B cell (primary cell): Measurements from ENCODE around the gene METRNL. TPM values are rescaled to one million over a fixed set of nuclear protein-coding genes. Genes with fewer than 3 reads are reported as not detected.

Experiments
- ATAC-seq: fragments of 200-7000 bp; cut with Tn5 transposase; one replicate; pipeline ENCODE4 v1.10.0; 2021; ENCODE audit warnings: low read depth, mild to moderate bottlenecking, moderate number of reproducible peaks, moderate library complexity
- CTCF ChIA-PET: fragments of 350-600 bp; sonication (Branson Sonifier 250); formaldehyde crosslinking; loops from one replicate; lab custom pipeline; 2021; ENCODE audit warnings: antibody characterized with exemption, inconsistent platforms; lab: Charles Lee
- POLR2A ChIA-PET: fragments of 350-600 bp; sonication (Branson Sonifier 250); formaldehyde crosslinking; loops from one replicate; lab custom pipeline; 2021; ENCODE audit warnings: antibody characterized with exemption; lab: Charles Lee
- DNase-seq: peaks from one replicate; pipeline ENCODE4 v3.0.0; 2013
- H2AFZ ChIP-seq: 2 replicates; pipeline ENCODE4 v1.6.1; 2012; ENCODE audit warnings: mild to moderate bottlenecking, low read depth, low read length; ENCODE audit not compliant: insufficient read depth, poor library complexity, severe bottlenecking
- H3K27ac ChIP-seq, 2 donors: 1 replicate in 1 of 2; 2 replicates in 1 of 2; pipeline ENCODE4 v1.5.1; 2012 to 2013; ENCODE audit warnings: low read length in 2 of 2, mild to moderate bottlenecking in 2 of 2, moderate library complexity in 1 of 2
- H3K27me3 ChIP-seq, 4 experiments: fragments of 200-600 bp in 1 of 4; sonication (generic) in 1 of 4; replicated peaks in 1 of 4; 1 replicate in 2 of 4; 2 replicates in 2 of 4; pipeline versions ENCODE4 v1.6.1 to v1.7.0; 2013 to 2016; ENCODE audit warnings: low read length in 3 of 4, mild to moderate bottlenecking in 2 of 4, mixed read lengths in 1 of 4, moderate library complexity in 1 of 4; ENCODE audit not compliant: insufficient read depth in 4 of 4, control insufficient read depth in 3 of 4; ENCODE audit errors: control extremely low read depth in 1 of 4
- H3K36me3 ChIP-seq, 2 experiments: replicated peaks in 1 of 2; 1 replicate in 1 of 2; 2 replicates in 1 of 2; pipeline versions ENCODE4 v1.6.1 to v1.7.1; 2013; ENCODE audit warnings: low read length in 1 of 2; ENCODE audit not compliant: insufficient read depth in 2 of 2, control insufficient read depth in 1 of 2; ENCODE audit errors: control extremely low read depth in 1 of 2, extremely low read depth in 1 of 2
- H3K4me1 ChIP-seq, 2 donors: fragments of 200-600 bp in 1 of 2; sonication (generic) in 1 of 2; 1 replicate in 1 of 2; 2 replicates in 1 of 2; pipeline versions ENCODE4 v1.5.1 to v1.6.1; 2013 to 2017; ENCODE audit warnings: low read length in 2 of 2; ENCODE audit not compliant: control insufficient read depth in 2 of 2, insufficient read depth in 2 of 2
- H3K4me2 ChIP-seq: replicated peaks from 2 replicates; pipeline ENCODE3; 2012; ENCODE audit warnings: mild to moderate bottlenecking, low read depth, low read length; ENCODE audit not compliant: poor library complexity, severe bottlenecking
- H3K4me3 ChIP-seq, 5 experiments: fragments of 200-600 bp in 1 of 5; sonication (generic) in 1 of 5; 1 replicate in 3 of 5; 2 replicates in 2 of 5; pipeline versions ENCODE4 v1.5.1 to v1.7.0; 2011 to 2016; ENCODE audit warnings: low read length in 4 of 5, mild to moderate bottlenecking in 4 of 5, low read depth in 2 of 5, control low read depth in 1 of 5, moderate library complexity in 1 of 5; ENCODE audit not compliant: insufficient read depth in 1 of 5; ENCODE audit errors: control extremely low read depth in 1 of 5, extremely low read depth in 1 of 5
- H3K79me2 ChIP-seq: fragments of 200-600 bp; sonication (generic); one replicate; pipeline ENCODE4 v1.6.0; 2016; ENCODE audit warnings: low read length; ENCODE audit not compliant: control insufficient read depth, insufficient read depth
- H3K9ac ChIP-seq: fragments of 200-600 bp; sonication (generic); 2 replicates; pipeline ENCODE4 v1.6.1; 2017; ENCODE audit warnings: mild to moderate bottlenecking, low read length, moderate library complexity
- H3K9me3 ChIP-seq, 3 donors: one replicate each; pipeline versions ENCODE4 v1.6.1 to v1.7.1; 2013; ENCODE audit warnings: low read length in 2 of 3; ENCODE audit not compliant: control insufficient read depth in 2 of 3, insufficient read depth in 1 of 3; ENCODE audit errors: control extremely low read depth in 1 of 3
- H4K20me1 ChIP-seq: 2 replicates; pipeline ENCODE4 v1.6.0; 2012; ENCODE audit warnings: mild to moderate bottlenecking, low read length; ENCODE audit not compliant: insufficient read depth, control insufficient read depth, poor library complexity, severe bottlenecking
- H3K27ac Mint-ChIP-seq: one replicate; pipeline ENCODE4 v1.8.0; 2021; ENCODE audit warnings: mixed read lengths
- H3K27me3 Mint-ChIP-seq: one replicate; pipeline ENCODE4 v1.8.0; 2021; ENCODE audit warnings: mixed read lengths
- H3K4me1 Mint-ChIP-seq: one replicate; pipeline ENCODE4 v1.8.0; 2021; ENCODE audit warnings: mixed read lengths
- H3K4me3 Mint-ChIP-seq: one replicate; pipeline ENCODE4 v1.8.0; 2021; ENCODE audit warnings: mixed read lengths
- H3K9me3 Mint-ChIP-seq: one replicate; pipeline ENCODE4 v1.8.0; 2022; ENCODE audit warnings: mixed read lengths; ENCODE audit not compliant: insufficient read depth
- CTCF ChIP-seq: fragments of 200-600 bp; IDR thresholded peaks from one replicate; pipeline ENCODE4 v1.8.0; 2022; ENCODE audit warnings: antibody characterized with exemption, mild to moderate bottlenecking
- EZH2 ChIP-seq: IDR thresholded peaks from 2 replicates; pipeline ENCODE4 v1.6.1; 2012; ENCODE audit warnings: borderline replicate concordance, low read depth, mild to moderate bottlenecking, moderate library complexity, low read length; ENCODE audit not compliant: insufficient read depth, poor library complexity, severe bottlenecking
- WGBS: methylation state at CpG from one replicate; pipeline ENCODE4 v1.1.5; 2013; ENCODE audit warnings: missing lambda C conversion rate; ENCODE audit not compliant: insufficient coverage; 5-methylcytosine and 5-hydroxymethylcytosine counted together
- intact Hi-C: fragments of 100-400 bp; cut with micrococcal nuclease; formaldehyde crosslinking; loops from one replicate; pipeline ENCODE4 v1.10.0; 2022
- polyA plus RNA-seq: library from polyadenylated mRNA; depleted of rRNA; stranded (reverse); fragments of >200 nt; gene quantifications from 2 replicates; pipeline ENCODE4 v1.2.3, GENCODE V29; 2012
- total RNA-seq, 2 donors: library from RNA; stranded (reverse); fragments of 120-200 nt in 1 of 2; gene quantifications; 1 replicate in 1 of 2; 2 replicates in 1 of 2; pipeline versions ENCODE4 v1.2.3 to v1.2.4, GENCODE V29; 2013 to 2022

Gene METRNL
- total and polyA plus RNA-seq, 2 donors (not counting 1 experiment from before 2014, with no cell fraction given): 11.8 to 18.4 TPM

- intact Hi-C loops: no loop called here
- H3K27me3 Mint-ChIP-seq: peaks cover 13% of the 10 kb centered on the region
- Histone ChIP-seq H3K79me2 (no peaks in the 10 kb centered on the region), H3K27ac (no peak overlapping the region), H3K27me3 (peaks cover 0 to 13% (median 5%) of the 10 kb centered on the region in 4 experiments), H3K36me3 (no peaks in the 10 kb centered on the region), H3K4me1 (peaks cover 21 to 24% of the 10 kb centered on the region in 2 donors), H3K4me2 (peak overlapping the region; percentile 98), H2AFZ (no peak overlapping the region), H4K20me1 (peaks cover 10% of the 10 kb centered on the region), H3K9me3 (peaks cover 0 to 16% (median 0%) of the 10 kb centered on the region in 3 donors), H3K4me3 (no peak overlapping the region), H3K9ac (no peak overlapping the region)
- ChIA-PET POLR2A (no interaction called here), CTCF (no interaction called here)
- no peak for DNase-seq
- no peak for ATAC-seq
- TF ChIP-seq EZH2 (no peak), CTCF (no peak)
- H3K4me3 Mint-ChIP-seq: peak overlapping the region; percentile 67
- peak overlapping the region; percentile 73 for H3K27ac Mint-ChIP-seq
- H3K9me3 Mint-ChIP-seq: no peaks in the 10 kb centered on the region
- WGBS: 84% methylated on average over 6 of the region's 7 CpGs
- peaks cover 18% of the 10 kb centered on the region for H3K4me1 Mint-ChIP-seq
Observed at GRCh38 chr17:83077939-83078338, 1.5 kb upstream of the METRNL start.

DNA sequence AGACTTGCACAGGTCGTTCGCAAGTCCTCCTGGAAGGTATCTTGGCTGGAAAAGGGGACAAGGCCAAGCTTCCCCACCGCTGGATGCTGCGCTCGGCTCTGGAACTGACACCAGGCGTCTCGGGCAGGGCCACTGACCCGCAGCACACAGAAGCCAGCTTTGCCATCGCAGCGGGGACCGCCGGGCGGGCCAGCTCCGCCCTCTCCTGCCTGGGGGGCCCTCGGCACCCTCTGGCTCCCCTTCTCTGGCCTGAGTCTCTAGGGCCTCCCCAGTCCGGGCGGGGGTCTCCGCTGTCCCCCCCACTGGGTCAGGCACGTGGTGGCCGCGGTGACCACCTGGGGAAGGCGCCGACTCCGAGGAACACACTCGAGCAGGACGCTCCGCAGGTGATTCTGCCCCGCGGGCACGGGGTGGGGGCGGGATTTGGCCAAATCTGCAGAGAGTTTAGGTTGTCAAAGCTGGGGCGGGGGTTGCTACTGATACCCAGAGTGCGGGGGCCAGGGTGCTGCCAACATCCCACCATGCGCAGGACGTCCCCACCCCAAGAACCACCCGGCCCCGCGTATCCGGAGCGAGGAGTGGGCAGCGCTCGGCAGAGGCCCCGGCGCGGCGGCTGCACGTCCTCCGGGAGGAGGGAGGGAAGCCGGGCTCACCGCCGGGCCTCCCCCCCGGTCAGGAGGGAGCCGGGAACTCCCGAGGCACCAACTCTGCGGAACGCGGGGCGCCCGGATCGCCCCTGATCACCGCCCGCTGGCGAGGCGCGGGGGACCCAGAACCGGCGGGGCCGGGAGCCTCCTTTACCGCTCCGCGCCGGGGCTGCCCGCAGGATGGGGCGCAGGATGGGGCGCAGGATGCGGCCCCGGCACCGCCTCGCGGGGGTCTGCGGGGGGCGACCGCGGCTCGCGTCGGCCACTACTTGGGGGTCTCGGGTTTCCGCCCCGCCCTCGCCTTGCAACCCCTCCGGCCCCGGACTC, 744 bp upstream of the METRNL start:
- Mint-ChIP-seq H3K27ac (peak overlapping the region; percentile 73), H3K4me1 (peaks cover 25% of the 10 kb centered on the region), H3K9me3 (no peaks in the 10 kb centered on the region), H3K27me3 (peaks cover 13% of the 10 kb centered on the region), H3K4me3 (peak overlapping the region; percentile 67)
- Histone ChIP-seq H2AFZ (peak overlapping the region; percentile 74), H3K36me3 (no peaks in the 10 kb centered on the region), H3K4me3 (peak overlapping the region in 4 of 5 experiments; percentile 17 to 59 (median 48)), H3K9ac (peak overlapping the region; percentile 65), H3K4me2 (peak overlapping the region; percentile 98), H3K9me3 (peaks cover 0 to 16% (median 0%) of the 10 kb centered on the region in 3 donors), H3K4me1 (peaks cover 21 to 24% of the 10 kb centered on the region in 2 donors), H3K27ac (no peak overlapping the region), H4K20me1 (peaks cover 10% of the 10 kb centered on the region), H3K79me2 (no peaks in the 10 kb centered on the region), H3K27me3 (peaks cover 0 to 13% (median 5%) of the 10 kb centered on the region in 4 experiments)
- DNase-seq: peak; percentile 58
- TF ChIP-seq CTCF (no peak), EZH2 (no peak)
- ATAC-seq: no peak
- WGBS: 6% methylated on average over 92 of the region's 93 CpGs
- CTCF ChIA-PET: no interaction called here
- intact Hi-C loops: loop anchor here (1.0 kb wide), 1 partner anchor 27 kb away; no protein-coding TSS in a partner anchor
- POLR2A ChIA-PET: no interaction called here
